Stimulated activated CD4-positive, alpha-beta T cell treated with anti-CD3 and anti-CD28 coated beads, Interleukin-12 subunit alpha, Interleukin-12 subunit beta, amount 100 ng/mL, for 4 hours (primary cell): Measurements from ENCODE around the gene ASTN2.

Source experiments
- DNase-seq: peaks from one replicate; pipeline ENCODE4 v3.0.0-alpha.2; 2020

ASTN2 gene

DNA sequence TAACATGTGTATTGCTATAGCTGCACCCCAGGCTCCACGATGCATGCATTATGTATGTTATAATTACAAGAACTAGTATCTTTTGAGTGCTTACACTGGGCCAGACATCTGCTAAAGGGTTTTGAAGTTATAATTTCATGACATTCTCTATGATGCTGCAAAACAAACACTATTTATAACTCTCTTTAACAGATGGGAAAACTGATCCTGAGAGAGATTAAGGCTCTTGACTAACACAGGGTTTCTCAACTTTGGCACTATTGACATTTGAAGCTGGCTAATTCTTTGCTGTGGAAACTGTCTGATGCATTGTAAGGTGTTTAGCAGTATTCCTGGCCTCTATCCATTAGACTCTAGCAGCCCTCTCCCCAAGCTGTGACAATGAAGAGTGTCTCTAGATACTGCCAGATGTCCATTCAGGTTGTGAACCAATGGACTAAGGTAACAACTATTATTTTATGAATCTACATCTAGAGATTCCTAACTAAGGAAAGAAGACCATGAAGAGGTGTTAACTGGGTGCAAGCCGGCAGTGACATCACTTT lies 258.6 kb downstream of the ASTN2 start:
- DNase-seq = no peak

DNA sequence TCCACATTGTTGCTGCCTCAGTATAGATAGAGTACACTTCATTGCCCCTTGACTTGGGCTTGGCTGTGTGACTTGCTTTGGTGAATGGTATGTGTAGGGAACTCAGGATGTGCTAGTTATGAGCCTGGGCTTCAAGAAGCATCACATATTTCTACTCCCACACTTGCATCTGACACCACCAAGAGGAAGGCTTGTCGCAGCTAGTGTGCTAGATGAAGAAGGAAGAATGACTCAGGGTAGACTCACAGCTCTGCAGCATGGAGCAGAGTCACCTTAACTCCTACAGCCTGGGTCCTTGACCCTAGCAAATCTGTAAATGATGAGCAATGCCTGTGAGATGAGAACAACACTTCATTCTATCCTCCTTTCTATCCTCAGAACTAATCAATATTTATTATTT lies 261.8 kb downstream of the ASTN2 start:
- no peak for DNase-seq

DNA sequence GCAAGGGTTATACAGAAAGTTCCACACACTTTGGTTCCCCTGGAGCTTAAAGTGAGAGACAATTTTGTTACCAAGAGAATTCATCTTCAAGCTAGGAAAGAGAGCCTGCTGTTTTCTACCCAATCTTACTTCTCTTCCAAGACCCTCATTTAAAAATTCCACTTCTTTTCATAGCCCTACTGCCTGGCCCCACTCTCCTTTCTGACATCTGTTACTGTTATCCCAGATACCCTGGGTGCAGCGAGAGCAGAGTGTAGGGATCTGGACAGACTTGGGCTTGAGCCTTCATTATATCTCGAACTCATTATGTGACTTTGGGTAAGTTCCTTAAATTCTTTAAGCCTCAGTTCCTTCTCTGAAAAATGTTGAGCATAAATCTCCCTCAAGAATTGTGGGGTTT lies 263.1 kb downstream of the ASTN2 start:
- no peak for DNase-seq

DNA sequence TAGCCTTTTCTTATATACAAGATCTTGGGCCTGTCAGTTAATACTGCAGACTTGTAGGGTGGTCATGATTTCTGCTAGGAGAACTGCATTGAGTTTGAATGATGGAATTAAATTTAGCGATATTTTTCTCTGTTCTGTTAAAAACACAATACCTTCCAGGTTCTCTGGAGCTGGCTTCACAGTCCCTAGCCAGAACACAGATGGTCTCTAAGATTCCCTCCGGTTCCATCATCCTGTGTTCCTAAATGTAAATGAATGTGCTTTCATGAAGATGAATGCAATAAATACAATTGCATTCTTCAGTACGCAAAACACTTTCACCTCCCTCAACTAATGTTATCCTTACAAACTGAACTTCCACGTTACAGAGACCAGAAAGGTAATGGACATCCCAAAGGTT lies 264.9 kb downstream of the ASTN2 start:
- DNase-seq = no peak

DNA sequence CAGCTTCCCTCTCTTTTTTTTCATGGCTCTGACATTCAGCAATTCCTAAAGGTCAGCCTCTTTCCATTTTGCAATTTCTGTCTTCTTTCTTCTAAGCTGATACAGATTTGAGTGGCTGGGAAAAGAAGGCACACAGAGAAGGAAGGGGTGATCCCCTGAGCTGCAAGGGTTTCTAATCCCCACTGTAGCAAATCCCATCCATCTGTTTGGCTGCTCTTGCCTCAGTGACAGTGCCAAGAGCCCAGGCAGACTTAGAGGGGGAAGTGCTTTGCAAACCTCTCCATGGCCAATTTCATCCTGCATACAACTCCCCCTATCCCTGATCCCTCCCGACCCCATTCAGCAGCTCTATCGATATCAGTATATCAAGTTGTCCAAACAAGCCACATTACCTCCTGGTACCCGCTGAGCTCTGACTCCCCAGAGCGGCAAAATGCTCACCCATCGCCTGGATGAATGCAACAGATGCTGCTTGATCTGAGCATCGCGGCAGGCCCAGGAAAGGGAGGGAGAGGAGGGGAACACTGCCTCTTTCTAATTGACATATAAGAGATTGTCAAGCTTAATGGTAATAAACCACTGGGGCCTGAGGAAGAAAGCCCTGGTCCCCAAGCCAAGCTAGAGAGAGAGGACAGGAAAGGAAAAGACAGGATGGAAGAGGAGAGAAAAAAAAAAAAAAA lies 268.9 kb downstream of the ASTN2 start:
- DNase-seq = no peak

DNA sequence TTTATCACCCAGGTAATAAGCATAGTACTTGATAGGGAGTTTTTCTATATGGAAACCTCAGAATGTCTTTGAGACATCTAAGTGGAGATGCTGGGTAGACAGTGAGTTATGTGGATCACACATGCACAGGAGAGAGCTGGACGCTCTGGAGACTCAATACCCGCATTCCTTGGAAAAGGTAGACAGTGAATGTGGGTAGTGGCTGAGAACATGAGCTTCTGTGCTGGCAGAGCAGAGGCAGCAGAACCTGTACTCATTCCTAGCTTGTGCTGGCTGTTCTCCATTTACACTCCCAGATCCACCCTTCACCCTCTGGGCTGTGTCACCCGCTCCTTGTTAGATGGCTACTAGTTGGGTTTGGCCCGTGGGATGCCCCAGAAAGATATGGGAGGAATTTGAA lies 269.8 kb downstream of the ASTN2 start:
- no peak for DNase-seq

DNA sequence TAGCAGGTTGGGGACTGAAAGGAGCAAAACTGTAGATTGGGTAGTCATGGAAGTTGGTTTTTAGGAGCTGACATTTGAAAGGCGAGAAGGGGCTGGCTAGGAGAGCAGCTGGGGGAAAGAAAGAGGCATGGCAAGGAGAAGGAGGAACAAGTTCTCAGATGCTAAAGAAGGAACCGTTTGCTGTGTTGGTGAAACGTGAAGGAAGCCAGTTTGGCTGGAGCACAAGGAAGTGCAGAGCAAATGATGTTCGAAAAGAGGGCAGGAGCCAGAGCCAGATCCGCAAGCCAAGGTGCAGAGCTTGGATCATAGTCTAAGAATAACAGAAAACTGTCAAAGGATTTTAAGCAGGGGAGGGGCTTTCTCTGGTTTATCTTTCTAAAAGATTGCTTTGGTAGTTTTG lies 276.6 kb downstream of the ASTN2 start:
- DNase-seq = no peak

DNA sequence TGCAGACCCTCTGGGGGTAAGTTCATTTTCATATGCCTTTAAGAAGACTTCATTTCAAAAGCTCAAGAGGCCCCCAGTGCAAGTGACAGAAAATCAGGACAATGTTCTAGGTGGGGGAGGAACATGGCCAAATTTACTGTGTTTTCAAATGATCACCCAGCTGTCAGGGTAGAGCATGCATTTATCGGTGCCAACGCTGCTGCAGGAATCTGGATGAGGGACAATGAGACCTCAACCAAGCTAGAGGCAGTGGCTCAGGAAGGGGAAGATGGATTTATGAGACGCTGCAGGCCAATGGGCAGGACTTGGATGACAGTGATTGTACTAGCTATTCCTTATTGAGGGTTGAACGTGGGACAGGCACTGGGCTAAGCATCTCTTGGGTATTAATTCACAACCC lies 278.4 kb downstream of the ASTN2 start:
- no peak for DNase-seq

DNA sequence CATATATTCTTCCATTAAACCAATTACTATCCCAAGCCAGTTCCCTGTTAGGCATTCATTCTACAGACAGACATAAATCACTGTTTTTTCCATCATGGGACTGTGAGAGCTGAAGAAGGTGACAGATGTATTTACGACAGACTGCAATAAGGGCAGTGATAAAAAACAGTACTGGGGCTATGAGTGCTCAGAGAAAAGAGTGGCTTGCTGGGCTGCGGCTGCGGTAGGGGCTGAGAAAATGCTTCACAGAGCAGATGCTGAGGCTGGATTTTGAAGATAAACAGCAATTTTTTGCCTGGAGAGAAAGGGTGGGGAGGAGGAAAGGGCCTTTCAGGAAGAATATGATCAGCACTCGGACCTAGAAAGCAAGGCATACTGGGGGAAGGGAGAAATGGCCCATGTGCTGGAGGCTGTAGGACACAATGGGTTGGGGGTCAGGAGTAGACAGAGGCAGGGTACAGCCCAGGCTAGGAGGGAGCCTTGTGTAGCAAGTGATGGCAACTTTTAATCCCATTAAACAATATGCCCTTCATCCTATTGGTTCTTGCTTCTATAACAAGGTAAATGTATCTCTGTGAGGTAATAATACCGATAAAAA lies 279.3 kb downstream of the ASTN2 start:
- DNase-seq = no peak

DNA sequence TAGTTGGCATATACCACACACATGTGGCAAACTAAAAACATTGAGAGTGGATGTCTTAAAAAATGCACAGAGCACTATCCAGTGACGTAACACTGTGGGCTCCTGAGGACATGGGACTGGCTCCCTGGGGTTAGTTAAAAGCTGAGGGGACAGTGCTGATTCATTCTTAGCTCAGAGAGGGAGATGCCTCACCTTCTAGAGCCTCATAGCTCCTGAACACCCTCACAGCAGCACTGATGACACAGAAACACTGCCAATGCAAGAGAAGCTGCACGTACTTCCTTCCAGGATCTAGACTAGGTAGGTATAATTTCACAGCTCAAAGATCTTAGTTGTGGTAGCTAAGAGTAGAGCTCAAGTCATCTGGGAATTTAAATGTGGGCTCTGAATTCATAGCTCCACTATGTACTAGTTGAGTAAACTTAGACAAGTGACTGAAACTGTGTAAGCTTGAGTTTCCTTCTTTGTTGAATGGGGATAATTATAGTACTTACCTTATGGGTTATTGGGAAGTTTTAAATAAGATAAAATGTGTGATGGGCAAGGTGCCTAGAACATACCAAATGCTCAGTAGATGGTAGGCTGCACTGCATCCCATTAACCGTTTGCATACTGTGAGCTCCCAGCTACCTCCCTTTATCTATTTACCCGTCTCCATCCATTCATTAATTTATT lies 279.9 kb downstream of the ASTN2 start:
- no peak for DNase-seq

DNA sequence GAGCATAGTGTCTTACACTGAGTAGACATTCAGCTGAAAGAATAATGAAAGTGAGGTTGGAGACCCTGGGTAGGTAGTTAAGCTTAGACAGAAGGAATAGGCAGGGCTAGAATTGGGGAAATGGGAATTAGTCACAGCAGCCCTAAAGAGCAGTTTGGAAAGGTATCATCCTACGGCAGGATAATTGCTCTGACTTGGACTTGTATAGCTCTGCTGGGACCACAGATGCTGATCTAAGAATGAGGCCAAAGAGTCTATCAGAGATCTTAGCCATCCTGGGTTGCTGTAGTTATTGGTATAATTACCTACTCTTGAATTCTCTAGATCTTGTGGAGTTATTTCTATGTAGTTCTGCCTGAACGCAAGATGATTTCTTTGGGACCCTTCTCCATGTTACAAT lies 288.0 kb downstream of the ASTN2 start:
- DNase-seq = no peak

DNA sequence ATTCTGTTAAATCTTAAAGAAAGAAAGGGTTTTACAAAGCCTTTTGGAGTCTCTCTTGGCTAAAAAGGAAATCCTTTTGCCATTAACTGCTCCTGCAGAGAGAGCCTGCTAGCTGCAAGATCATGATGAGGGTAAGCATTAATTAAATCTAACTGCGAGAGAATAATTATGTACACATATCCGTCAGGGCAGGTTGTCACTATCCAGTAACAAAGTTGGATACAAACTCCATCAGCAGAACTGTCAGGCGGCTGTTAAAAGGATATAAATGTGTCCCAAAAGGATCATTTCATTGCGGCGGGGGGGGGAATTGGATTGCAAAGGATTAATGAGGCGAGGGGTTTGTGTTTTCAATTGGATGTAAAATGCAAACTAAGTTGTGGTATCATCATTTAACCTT lies 289.3 kb downstream of the ASTN2 start:
- DNase-seq = no peak

DNA sequence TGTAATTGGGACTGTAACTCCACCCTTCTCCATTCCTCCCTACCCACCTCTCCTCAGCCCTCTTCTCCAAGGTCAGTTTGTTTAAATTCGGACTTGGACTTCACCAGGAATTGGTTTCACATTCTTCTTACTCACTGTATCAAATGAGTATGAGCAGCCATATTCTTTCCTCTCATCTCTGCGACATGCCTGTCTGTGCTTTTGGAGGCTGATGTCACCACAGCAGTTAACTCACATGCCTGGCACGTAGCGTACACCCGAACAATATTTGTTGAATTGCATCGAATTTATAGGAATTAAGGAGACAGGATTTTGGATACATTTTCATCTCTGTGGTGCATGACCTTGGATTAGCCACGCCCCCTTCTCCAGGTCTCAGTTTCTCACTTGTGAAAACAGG lies 291.1 kb downstream of the ASTN2 start:
- DNase-seq = no peak

DNA sequence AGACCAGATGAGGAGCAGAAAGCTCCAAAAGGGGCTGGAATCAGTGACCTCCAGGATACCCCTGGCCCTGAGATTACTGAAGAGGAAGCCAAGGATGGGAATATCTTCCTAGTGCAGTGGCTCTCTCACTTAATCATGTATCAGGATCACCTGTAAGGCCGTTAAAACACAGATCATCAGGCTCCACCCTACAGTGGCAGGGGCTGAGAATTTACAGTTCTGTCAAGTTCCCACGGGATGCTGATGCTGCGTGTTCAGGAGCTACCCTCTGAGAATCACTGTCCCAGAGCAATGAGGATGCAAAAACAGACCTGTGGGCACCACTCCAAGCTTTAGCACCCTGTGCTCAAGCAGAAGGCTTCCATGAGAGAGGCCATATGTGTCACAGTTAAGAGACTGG lies 291.9 kb downstream of the ASTN2 start:
- DNase-seq = no peak

DNA sequence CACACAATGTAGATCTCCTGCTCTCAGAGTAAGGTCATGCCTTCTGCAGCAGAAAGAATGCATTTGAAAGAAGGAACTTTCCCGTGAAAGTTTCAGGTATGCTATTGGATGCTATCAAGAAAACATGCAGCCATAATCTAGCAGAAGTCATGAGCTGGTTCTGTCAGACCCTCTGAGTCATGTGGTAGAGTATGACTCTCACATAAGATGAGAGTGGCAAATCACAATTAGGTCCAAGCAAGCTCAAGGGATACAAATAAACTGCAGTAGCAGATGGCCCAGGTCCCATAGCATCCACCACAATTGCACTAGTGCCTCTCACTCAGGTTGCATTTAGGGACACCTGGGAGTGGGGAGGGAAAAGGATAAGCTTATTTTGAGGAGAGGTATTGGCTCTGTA lies 292.8 kb downstream of the ASTN2 start:
- DNase-seq = no peak

DNA sequence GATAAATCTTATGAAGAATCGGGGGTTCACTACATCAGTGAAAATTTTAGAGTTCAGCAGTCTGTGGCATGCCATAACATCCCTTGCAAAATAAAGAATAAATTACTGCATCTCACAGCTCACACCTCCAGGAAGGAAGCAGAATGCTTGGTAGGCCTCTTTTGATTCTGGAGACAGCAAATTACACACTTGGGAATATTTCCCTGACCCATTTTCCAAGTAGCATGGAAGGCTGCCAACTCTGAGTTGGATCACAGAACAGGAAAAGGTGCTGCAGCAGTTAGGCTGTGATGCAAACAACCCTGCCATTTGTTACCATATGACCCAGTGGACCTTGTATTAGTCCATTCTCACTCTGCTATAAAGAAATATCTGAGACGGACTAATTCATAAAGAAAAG lies 293.5 kb downstream of the ASTN2 start:
- DNase-seq = no peak

DNA sequence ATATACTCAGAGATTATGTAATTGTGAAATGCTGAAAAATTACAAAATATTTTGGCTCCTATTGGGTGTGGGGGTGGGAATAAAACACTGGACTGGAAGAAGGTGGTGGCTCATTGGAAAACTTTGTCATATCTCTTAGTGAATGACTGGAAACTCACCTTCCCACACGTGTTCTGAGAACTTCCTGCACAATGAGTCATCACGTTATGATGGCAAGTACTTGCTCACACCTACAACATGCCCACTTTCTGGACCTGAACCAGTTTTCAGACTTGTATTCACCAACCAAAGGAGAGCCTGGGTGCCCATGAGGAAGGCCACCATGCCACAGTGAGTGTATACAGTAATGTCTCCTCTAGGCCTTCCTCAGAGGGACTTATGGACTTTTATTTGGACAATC lies 294.8 kb downstream of the ASTN2 start:
- DNase-seq = no peak

DNA sequence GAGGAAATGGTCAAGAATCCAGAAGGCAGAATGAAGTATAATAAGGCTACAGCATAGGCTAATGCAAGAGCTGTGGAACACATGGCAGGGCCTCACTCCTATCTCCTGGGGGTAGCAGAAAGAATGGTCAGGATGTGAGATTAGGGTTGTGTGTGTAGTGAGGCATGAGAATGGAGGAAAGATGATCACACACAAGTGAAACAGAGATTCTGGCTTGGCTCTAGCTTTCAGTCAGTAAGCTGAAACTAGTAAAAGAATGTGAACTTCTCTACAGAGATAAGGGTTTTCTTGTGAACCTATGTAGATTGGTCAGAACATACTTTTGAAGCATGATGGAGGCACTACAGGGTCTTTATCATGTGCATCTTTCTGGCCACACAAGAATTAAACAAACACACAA lies 298.8 kb downstream of the ASTN2 start:
- DNase-seq = no peak

DNA sequence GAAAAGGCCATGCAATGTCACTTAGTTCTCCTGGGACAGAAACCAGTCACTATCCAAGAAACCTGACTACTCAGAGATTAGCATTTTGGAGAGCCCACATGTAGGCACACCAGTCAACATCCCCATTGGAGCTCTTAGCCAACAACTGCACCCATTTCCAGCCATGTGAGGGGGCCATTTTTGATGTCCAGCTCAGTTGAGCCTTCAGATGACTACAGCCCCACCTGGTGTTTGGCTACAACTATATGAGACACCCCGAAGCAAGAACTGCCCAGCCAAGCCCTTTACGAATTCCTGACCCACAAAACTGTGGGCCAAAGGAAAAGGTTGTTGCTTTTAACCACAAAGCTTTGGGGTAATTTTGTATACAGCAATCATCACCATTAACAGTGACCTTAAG lies 300.1 kb downstream of the ASTN2 start:
- DNase-seq = no peak

DNA sequence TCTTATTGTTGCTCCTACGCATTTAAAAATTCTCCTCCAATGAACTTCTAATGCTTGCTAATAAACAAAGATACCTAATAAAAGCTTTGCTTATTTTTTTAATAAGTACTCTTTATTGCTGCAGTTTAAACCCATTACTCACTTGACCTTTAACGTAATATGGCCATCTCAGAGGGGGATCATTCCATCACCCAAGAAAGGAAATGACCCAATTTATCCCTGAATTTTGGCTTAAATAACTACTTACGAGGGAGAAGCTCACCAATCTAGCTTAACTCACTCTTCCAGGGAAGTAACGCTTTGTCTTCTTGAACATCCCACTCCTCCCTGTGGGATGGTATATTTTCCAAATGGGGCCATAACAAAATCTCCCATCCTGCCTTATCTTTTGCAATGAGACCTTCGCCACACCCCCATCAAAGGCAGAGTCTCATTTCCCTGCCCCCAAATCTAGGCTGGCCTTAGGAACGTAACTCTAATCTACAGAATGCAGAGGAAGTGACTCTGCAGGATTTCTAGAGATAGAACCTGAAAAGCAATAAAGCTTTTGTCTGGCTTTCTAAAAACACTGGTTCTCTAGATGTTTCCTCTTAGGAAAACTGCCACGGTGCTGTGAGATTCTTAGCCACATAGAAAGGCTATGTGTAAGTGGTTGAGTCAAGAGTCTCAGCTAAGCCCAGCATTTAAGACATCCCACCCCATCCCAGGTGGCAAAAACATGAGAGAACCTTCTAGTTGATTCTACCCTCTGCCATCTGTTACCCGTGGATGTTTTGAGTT lies 310.0 kb downstream of the ASTN2 start:
- DNase-seq = no peak

DNA sequence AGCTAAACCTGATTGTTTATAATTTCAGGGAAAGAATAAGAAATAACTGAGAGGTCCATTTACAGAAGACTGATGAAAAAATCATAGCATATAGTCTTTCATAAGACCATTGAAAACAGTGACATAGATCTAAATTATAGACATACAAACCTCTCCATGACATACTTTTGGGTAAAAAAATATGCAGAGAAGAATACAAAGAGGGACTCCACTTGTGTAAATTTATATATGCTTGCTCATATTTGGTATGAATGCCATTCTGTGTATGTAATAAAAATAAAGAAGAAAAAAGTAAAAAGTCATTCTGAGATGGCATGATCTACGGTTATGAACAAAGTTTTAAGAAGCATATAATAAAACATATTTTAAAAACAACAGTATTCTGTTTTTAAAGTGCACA lies 310.7 kb downstream of the ASTN2 start:
- DNase-seq = no peak

DNA sequence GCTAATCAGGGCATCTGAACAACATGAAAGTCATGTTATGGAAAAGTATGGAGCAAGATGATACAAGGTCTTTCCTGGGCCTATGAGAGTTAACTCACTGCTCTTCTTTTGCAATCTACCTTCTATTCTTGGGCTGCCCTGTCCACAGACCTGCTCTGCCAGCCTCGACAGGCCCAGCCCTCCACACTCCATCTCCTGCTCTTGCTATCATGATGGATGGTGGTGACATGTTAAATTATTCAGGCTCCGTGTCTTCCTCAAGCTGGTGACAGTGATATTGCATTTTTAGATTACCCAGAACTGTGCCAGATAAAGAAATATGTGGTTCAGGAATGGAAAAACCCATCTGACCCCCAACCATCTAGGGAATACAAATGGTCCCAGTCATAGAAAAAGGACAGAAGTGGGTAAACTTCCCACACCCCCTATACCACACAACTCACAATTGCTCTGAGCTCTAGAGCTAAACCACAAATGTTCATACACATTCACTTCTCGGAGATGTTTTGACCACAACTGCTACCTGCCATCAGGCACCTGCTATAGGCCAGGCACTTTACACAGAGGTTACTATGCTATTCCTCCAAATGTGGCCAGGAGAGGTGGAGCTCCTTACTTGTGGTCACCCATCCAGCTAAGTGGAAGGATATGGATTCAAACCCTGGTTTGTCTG lies 311.3 kb downstream of the ASTN2 start:
- no peak for DNase-seq

DNA sequence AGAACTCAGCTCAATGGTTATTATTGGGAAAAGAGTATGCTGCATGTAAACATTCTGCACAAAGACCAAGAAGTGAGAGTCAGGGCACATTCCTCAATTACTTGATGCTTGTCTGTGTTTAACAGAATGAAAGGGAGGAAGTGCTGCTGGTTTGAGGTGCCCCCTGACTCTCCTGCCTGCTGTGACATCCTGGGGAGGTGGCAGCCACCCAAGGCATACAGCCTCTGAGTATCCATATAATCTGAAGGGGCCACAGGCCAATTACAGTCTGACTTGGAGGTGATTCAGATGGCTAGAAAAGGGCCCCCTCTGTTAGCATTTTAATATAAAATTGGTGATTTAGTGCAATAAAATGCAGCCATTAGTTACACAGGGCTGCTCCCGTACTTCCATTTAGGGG lies 313.8 kb downstream of the ASTN2 start:
- no peak for DNase-seq
